Measurements from ENCODE around the gene CD177. TPM values are rescaled to one million over a fixed set of nuclear protein-coding genes. Genes with fewer than 3 reads are reported as not detected.

CD177 gene
- total and polyA plus RNA-seq, 2 donors (not counting 3 experiments of a cell fraction or from before 2014, with no cell fraction given), result 0.18 TPM; not detected in 1

GRCh38 chr19:43337737-43338136, 15.7 kb upstream of the CD177 start:
- no peaks in the 10 kb centered on the region for H3K9me1 ChIP-seq (replicated peaks; ENCODE audit: control insufficient read depth, extremely low read depth, insufficient read depth, low read length)
- TF ChIP-seq, protein P1, sequence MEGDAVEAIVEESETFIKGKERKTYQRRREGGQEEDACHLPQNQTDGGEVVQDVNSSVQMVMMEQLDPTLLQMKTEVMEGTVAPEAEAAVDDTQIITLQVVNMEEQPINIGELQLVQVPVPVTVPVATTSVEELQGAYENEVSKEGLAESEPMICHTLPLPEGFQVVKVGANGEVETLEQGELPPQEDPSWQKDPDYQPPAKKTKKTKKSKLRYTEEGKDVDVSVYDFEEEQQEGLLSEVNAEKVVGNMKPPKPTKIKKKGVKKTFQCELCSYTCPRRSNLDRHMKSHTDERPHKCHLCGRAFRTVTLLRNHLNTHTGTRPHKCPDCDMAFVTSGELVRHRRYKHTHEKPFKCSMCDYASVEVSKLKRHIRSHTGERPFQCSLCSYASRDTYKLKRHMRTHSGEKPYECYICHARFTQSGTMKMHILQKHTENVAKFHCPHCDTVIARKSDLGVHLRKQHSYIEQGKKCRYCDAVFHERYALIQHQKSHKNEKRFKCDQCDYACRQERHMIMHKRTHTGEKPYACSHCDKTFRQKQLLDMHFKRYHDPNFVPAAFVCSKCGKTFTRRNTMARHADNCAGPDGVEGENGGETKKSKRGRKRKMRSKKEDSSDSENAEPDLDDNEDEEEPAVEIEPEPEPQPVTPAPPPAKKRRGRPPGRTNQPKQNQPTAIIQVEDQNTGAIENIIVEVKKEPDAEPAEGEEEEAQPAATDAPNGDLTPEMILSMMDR (IDR thresholded peaks at IDR 0.05; ENCODE audit: extremely low read depth in 1 of 2, insufficient read depth in 1 of 2, low read depth in 1 of 2, low read length in 2 of 2), result no peak
- TF ChIP-seq, protein P2, sequence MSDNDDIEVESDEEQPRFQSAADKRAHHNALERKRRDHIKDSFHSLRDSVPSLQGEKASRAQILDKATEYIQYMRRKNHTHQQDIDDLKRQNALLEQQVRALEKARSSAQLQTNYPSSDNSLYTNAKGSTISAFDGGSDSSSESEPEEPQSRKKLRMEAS (IDR thresholded peaks at IDR 0.05; ENCODE audit: insufficient read depth, insufficient read length), result no peak
- no peak for TF ChIP-seq GATA2 (IDR thresholded peaks at IDR 0.05; ENCODE audit: insufficient read depth, insufficient read length, low read depth, low read length)
- no peak for TF ChIP-seq POLR2A (IDR thresholded peaks at IDR 0.05; ENCODE audit: low read depth, low read length)
- no peak for TF ChIP-seq POLR2AphosphoS5 (IDR thresholded peaks at IDR 0.05; ENCODE audit: insufficient read depth, low read depth, low read length)
- TF ChIP-seq JUN (IDR thresholded peaks at IDR 0.05; ENCODE audit: borderline replicate concordance, insufficient read depth, insufficient read length, low read depth), result no peak
- TF ChIP-seq FOS (IDR thresholded peaks at IDR 0.05; ENCODE audit: borderline replicate concordance, insufficient read depth, low read length), result no peak
- TF ChIP-seq EZH2 (IDR thresholded peaks at IDR 0.05; ENCODE audit: borderline replicate concordance, low read depth, low read length, severe bottlenecking), result no peak
- TF ChIP-seq MYC (IDR thresholded peaks at IDR 0.05; ENCODE audit: low read depth, low read length), result no peak
- H3K27ac ChIP-seq (ENCODE audit: insufficient read depth, low read depth, low read length), result no peak overlapping the region
- H3K36me3 ChIP-seq (ENCODE audit: control insufficient read depth in 2 of 2, extremely low read depth in 1 of 2, insufficient read depth in 2 of 2, low read length in 2 of 2), result no peaks in the 10 kb centered on the region
- CTCF ChIA-PET, result no interaction called here
- no peaks in the 10 kb centered on the region for H3K27me3 ChIP-seq (ENCODE audit: control insufficient read depth in 2 of 2, insufficient read depth in 2 of 2, low read length in 2 of 2)
- H3K4me1 ChIP-seq (ENCODE audit: control insufficient read depth, extremely low read depth, insufficient read depth, low read length), result no peaks in the 10 kb centered on the region
- H3K4me3 ChIP-seq (replicated peaks in 1 of 3; ENCODE audit: insufficient read depth in 1 of 3, low read depth in 1 of 3, low read length in 3 of 3), result no peak overlapping the region
- POLR2A ChIA-PET, result no interaction called here
- no peaks in the 10 kb centered on the region for H3K9me3 ChIP-seq (replicated peaks; ENCODE audit: control insufficient read depth, insufficient read depth, low read length)
- no TSS peak for BruUV-seq (replicated peaks)
- H3K79me2 ChIP-seq (ENCODE audit: control insufficient read depth, insufficient read depth, low read length), result no peaks in the 10 kb centered on the region
- no peaks in the 10 kb centered on the region for H4K20me1 ChIP-seq (replicated peaks; ENCODE audit: control insufficient read depth, extremely low read depth, insufficient read depth, low read length)
- no peak overlapping the region for H3K4me2 ChIP-seq (ENCODE audit: insufficient read depth, low read length)
- intact Hi-C loops (cut with micrococcal nuclease) (no loop called here), dilution Hi-C loops (cut with MboI; ENCODE audit: extremely low pct_ligation_motif_present, low sequenced_read_pairs) (no loop called here)
- no peak overlapping the region for H2AFZ ChIP-seq (ENCODE audit: low read depth, low read length)
- no peak overlapping the region for H3K9ac ChIP-seq (replicated peaks; ENCODE audit: extremely low read depth, insufficient read depth, low read length)
- no peak for FAIRE-seq
- DNase-seq (ENCODE audit: low read depth, low spot score), result no peak
